HG03135 (cell line): ENCODE measurements around the gene PYDC2.
"Not testable (repeated sequence)": the region's sequence is repeated elsewhere in the genome, so short reads cannot be mapped to it uniquely, and the experiment has no call there.

Experiments used
- ATAC-seq: cut with Tn5 transposase; IDR thresholded peaks from one replicate; pipeline ENCODE4 v1.9.1; 2021; ENCODE audit warnings: mild to moderate bottlenecking, moderate library complexity; ENCODE audit not compliant: unreplicated experiment

PYDC2 gene

GRCh38 chr3:191460360-191460759 is 603 bp upstream of the PYDC2 start:
- no peak for ATAC-seq

GRCh38 chr3:191470080-191470479 is 9.1 kb downstream of the PYDC2 start:
- no peak for ATAC-seq

- no peak for ATAC-seq
Observed at GRCh38 chr3:191470545-191470944, 9.6 kb downstream of the PYDC2 start.

DNA sequence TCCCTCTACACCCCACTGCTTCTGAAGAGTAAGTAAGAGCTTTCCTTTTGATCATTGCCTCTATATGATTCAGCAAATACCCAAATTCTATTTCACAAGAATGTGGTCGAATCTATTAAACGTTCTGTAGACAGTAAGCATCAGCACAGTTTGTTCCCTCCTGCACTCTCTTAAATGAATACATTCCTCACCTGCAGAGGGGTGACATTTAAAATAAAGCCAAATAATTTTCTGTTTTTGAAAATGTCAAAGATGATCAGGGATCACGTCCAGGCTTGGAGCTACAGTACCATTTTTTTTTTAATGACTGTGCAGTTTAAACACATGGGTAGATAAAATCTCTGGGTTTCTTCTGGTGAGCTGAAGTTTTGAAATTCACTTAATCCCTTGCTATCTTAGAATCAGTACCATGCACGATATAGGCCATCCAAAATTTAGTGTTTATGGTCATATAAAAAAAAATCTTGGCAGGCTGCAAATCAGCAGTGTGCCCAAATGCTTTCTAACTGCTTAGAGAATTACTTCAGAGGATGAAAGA is 12.8 kb downstream of the PYDC2 start:
- no peak for ATAC-seq

GRCh38 chr3:191476066-191476772 is 15.3 kb downstream of the PYDC2 start:
- no peak for ATAC-seq

DNA sequence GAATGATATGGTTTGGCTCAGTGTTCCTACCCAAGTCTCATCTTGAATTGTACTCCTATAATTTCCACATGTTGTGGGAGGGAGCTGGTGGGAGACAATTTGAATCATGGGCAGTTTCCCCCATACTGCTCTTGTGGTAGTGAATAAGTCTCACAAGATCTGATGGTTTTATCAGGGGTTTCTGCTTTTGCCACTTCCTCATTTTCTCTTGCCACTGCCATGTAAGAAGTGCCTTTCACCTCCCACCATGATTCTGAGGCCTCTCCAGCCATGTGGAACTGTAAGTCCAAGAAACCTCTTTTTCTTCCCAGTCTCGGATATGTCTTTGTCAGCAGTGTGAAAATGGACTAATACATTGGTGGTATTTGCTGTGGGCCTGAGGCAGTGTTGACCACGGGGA is 23.0 kb downstream of the PYDC2 start:
- ATAC-seq: not testable (repeated sequence)

- no peak for ATAC-seq
Observed at GRCh38 chr3:191484461-191484860, 23.5 kb downstream of the PYDC2 start.

- no peak for ATAC-seq
Observed at GRCh38 chr3:191492601-191493000, 31.6 kb downstream of the PYDC2 start.

DNA sequence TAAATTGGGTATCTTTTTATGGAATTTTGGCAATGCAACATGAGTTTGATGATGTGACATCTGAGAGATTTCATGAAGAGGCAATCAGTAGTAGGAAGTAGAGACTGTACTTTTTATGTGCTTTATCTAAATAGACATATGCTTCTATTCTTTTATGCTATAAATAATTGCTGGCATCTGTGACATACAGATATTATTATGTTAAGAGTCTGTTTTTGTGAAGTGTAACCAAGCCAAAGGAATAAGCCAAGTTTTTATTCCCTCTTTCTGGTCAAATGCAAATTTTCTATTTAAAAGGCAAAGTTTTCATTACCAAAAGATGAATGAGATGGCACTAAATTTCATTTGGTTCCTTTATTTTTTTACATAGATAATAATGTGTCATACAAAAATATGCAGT is 32.4 kb downstream of the PYDC2 start:
- ATAC-seq: no peak

DNA sequence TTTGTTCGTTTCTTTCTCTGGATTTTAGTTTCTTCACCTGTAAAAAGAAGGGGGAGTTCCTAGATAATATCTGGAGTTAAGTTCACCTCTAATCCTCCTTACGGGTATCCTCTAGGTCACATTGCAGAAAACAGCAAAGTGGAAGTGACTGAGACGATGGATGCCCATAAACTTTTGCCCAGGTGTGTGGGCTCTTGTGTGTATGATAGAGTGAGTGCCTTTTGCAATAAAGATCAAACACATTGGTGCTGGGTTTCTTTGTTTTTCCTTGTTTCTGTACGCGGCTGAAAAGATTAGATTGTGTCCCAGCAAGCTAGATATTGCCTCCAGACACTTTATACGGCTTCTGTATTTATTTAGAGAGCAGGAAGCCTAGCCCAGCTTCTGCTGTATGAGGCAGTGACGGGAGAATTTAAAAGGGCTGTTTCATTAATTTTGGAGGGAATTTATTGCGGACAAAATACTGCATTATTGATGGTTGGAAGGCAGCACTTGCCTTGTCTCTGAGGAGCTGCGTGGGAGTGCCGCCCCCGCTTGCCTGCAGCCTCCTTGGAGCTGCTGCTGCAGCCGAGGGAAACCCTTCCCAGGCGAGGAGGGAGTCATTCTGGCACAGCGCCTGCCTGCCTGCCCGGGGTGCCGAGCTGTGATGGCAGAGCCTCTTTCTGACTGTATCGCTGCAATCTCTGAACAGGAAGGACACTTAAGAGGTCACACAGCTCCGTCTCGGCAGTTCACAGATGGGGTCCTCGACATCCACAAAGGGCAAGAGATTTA is 38.5 kb downstream of the PYDC2 start:
- ATAC-seq: no peak

DNA sequence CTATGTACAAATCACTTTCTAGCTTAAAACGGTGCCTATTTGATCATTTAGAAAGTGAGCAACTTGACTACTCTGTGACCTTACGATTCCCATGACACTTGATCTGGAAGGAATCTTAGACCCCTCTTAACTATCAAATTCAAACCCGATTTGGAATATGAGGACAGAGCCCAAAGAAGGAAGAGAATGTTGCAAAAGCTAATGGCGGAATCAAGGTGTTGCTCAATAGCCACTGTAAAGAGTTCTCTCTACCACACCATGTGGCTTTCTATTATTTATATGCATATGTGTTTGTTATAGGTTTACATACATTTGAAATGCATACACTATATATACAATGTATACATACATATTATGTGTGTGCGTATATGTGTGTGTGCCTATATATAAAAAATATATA is 39.9 kb downstream of the PYDC2 start:
- no peak for ATAC-seq

GRCh38 chr3:191502583-191502982 is 41.6 kb downstream of the PYDC2 start:
- no peak for ATAC-seq

DNA sequence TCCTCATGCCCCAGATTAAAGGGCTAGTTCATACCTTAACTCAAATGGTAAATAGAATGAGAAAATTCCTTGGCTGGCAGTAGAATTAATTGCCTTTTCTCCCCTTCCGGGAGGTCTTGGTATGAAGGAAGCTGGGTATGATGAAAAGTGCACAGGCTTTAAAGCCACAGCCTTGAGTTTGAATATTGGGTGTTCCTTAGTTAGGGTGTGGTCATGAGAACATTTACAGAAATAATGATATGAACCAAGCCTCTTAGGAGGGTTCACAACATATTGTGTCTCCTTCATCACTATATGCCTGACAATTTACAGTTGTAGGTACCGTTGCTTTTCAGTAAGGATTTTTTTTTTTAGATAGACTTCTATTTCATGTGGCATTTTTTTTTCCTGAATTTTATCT is 48.1 kb downstream of the PYDC2 start:
- ATAC-seq: no peak
